ENCODE measurements around the gene MAN1C1. TPM values are rescaled to one million over a fixed set of nuclear protein-coding genes. Genes with fewer than 3 reads are reported as not detected.

The MAN1C1 gene
- total RNA-seq, 1 experiment from 2014 or later: 0.63 TPM

DNA sequence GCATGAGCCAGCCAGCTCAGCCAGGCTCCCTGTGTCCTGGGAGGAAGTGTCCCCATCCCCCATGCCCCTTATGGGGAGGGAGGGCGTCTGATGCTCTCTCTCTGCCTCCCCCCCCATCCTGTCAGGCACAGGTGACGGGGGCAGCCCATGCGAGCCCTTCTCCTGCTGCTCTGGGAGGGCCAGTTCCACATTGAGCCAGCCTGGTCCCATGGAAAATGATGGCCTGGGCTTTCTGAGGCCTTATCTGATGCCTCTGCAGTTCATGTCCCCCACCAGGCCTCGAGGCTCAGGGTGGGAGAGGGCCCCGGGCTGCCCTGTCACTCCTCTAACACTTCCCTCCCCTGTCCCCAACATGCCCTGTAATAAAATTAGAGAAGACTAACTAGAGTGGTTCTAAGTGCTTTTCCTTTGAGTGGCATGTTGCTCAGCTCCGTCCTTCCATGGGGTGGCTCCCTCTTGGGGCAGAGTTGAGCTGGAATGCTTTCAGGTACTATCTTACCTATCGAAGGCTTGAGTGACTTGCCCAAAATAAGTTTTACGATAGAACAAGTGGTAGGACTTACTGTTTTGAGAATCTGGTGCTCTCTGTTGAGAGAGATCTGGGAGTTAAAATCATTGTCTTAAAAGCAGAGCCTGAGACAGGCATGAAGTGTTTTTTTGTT, 201.4 kb downstream of the MAN1C1 start:
- DNase-seq (ENCODE audit: low read depth): no peak

DNA sequence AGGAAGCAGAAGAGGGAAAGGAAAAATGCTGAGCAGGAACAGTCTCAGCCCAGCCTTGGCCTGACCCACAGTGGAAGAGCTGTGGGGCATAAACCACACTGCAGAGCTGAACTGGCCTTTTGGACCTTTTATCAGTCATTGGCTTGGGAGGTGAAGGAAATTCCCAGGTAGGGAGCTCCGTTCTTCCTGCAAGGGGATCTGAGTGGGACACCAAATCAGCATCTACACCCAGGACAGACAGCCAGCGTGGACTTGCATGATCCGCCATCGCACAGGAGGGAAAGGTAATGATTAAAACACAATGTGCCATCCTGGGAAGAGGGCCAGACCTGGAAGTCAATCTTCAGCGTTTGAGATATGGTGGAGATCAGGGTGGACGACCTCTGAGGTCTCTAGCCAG, 202.0 kb downstream of the MAN1C1 start:
- DNase-seq (ENCODE audit: low read depth): no peak

DNA sequence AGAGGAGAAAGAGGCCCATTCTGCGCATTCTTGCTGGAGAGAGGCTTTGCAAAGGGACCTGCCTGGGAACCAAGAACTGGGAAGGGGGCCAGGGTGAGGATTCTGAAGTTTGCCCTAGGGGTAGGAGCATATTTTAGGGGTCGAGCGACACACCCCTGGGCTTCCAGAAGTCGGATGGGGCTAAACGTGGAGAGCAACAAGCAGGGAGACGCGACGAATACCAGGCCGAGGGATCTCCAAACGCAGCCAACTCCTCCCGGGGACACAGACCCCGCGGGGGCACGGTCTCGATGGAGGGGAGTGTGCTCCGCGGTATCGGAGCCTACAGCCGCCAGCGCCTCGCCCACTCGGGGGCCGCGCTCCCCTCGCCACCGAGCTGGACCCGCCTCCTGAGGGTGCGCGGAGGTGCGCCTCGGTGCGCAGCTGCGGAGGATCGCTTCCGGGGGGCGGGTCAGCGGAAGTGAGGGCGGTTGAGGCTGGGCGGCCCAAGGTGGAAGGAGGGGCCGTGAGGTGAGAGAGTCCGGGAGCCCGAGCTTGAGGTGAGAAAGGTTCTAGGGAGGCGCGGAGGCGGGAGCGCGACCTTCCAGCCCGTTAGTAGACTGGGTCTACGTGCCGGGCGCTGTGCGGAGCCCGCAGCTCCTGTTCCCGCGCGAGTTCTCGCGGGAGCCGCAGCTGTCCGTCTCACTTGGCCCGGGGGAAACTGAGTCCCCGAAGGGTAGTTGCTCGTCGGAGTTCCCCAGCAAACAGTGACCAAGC, 203.1 kb downstream of the MAN1C1 start, which contains the start of gene MTFR1L:
Gene MTFR1L (plus strand): TSS at position 464 of the 756 bp plus-strand sequence. CDS start 3,151 bp downstream, outside the sequence.
- DNase-seq (ENCODE audit: low read depth): peak; percentile 90

DNA sequence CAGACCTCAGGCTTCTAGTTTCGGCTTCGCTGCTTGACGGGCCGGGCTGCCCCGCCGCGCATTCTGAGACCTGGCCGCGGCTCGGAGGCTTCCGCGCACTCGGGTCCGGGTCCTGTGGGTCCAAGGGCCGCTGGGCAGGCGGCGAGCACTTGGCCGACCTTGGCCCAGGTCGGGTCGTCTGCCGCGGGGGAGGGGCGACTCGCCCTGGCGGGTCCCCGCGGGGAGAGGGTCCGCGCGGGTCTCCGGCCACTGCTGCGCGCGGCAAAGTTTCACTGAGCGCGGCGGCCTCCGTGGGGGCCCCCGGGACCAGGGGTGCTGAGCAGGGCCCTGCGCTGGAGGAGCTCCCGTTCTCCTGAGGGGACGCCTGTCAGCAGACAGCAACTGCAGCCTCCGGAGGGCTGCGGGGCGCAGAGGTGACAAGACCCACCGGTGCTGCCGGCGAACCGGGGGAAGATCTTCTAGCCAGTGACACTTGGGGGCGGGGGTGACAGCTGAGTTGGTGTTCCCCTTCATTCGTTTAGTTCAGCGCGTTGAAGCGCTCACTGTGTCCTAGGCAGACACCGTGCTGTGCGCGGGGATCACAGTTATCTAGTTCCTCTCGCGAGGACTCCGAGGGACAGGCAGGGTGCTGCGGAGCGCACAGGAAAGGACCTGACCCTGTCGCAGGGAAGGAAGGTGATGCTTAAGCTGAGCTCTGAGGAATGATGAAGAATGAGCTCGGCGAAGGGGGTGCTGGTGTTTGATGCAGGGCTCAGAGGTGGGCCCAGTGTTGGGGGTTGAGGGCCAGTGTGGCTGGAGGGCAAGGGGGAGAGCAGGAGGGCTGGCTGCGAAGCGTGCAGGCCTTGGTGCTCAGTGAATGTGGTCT, 203.9 kb downstream of the MAN1C1 start:
- peak; percentile 67 for DNase-seq (ENCODE audit: low read depth)

DNA sequence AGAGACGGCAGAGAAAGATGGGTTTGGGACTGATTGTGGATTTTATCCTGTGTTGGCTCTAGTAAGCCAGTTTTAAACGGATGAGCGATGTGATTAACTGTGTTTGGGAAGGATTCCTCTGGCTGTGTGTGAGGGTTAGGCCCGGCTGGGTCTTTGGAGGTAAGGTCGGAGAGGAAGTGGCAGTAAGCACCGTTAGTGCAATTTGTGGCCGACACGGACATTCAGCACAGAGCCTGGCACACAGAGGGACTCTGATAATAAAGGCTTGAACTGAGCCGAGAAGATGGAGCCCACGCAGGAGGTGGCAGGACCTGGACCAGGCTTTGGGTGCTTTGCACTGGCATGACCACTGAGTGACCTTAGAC, 204.5 kb downstream of the MAN1C1 start:
- DNase-seq (ENCODE audit: low read depth): no peak

DNA sequence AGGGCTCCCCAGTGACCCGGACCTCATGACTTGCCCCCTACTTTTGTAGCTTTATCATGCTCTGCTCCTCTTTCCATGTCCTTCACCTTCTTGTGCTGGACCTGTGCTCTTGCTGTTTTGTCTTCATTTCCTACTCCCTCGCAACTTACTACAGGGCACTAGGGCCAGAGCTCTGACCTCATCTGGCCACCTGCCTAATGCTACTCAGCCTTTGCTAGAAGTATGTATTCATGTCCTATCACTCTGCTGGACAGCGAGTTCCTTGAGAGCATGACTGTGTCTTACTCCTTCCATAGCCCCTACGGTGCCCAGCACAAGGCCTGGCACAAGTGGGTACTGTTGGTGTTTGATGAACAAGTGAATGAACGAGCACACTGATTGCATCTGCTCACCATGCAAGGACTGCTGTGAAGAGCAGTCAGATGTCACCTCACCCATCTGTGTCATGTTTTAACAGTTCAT, 205.1 kb downstream of the MAN1C1 start:
- DNase-seq (ENCODE audit: low read depth): no peak

GRCh38 chr1:25825605-25826004, 209.0 kb downstream of the MAN1C1 start:
- DNase-seq (ENCODE audit: low read depth): no peak

- DNase-seq (ENCODE audit: low read depth): no peak
Observed at GRCh38 chr1:25826571-25826970, 210.0 kb downstream of the MAN1C1 start.

DNA sequence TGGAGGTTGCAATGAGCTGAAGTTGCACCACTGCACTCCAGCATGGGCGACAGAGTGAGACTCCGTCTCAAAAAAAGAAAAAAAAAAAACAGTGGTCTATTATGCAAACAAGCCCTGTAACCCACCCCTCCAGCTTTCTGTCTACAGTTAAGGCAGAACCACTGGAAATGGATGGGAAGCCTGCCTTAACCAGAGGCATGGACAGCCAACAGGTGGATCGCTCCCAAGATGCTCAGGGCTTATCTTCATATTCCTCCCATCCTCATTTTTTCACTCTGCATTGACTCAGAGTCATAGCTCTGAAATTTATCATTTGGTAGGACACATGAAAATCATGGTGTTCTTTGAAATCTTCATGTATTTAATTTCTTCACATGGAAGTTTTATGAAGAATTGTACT, 211.9 kb downstream of the MAN1C1 start:
- DNase-seq (ENCODE audit: low read depth): no peak

DNA sequence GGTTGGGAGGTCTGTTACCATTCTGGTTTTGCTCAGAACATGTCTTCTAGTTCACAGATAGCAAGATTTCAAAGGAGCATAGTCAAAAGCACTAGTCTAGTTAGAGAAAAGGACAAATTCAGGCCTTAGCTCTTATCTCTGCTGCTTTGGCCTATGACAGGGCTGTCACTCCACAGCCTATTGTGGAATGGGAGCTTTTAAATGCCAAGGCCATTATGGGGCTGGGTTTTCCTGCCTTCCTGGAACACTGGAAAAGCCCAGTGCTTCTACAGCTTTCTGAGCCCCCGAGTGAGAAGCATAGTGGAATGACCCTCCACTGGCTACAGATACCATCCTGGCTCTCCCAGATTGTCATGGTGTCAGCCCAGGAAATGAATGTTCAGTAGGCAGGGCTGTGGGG, 212.5 kb downstream of the MAN1C1 start:
- no peak for DNase-seq (ENCODE audit: low read depth)

- DNase-seq (ENCODE audit: low read depth): no peak
Observed at GRCh38 chr1:25831569-25832196, 215.1 kb downstream of the MAN1C1 start.

DNA sequence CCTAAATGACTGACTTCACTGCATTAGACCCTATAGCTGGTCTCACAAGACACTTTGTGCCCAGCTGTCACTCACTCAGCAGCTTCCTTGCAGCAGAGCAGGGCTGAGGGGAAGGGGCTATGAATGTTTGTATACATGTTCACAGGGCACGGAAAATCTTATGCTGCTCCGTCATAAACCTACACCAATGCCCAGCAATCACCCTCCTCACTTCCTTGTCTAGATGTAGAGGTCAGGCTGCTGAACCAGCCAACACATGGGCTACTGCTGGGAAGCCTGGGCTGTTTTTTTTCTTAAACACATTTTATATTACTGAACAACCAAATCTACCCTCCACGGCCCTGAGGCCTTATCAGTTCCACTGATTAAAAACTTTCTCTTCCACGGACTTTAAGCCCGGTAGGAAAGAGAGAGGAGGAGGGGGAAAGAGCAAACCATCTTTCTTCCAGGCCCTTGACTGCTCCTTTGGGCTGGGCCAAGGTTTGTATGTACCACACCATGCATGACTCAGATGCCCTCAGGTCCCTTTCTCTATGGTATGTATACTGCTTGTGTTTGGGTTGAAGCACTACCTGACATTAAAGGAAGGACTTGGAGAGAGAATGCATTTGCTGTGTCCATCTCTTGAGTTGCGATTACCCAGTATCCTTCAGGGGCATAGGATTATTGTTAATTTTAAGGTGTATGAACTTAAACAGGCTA, 215.9 kb downstream of the MAN1C1 start:
- DNase-seq (ENCODE audit: low read depth): no peak

DNA sequence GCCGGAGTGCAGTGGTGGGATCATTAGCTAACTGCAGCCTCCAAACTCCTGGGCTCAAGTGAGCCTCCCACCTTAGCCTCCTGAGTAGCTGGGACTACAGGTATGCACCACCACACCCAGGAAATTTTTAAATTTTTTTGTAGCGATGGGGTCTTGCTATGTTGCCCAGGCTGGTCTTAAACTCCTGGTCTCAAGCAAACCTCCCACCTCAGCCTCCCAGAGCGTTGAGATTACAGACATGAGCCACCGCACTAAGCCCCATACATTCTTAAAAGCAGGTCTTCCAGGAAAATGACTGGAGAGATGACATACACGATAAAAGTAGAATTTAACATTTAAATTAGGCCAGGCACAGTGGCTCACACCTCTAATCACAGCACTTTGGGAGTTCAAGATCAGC, 216.6 kb downstream of the MAN1C1 start:
- DNase-seq (ENCODE audit: low read depth): no peak

Other genes with a start within 250 kb of the MAN1C1 start
- 0.23 and 0.65 TPM in 2 replicates for gene RHCE, start 196.0 kb upstream of the MAN1C1 start, total RNA-seq (2014; rRNA removed; shearing (Covaris generic))
- gene MACO1, start 185.9 kb upstream of the MAN1C1 start, total RNA-seq (2014; rRNA removed; shearing (Covaris generic)): 12.7 and 15.9 TPM in 2 replicates
- gene LDLRAP1, start 73.2 kb upstream of the MAN1C1 start, total RNA-seq (2014; rRNA removed; shearing (Covaris generic)): 13.6 and 16.3 TPM in 2 replicates
- gene SELENON, start 183.4 kb downstream of the MAN1C1 start, total RNA-seq (2014; rRNA removed; shearing (Covaris generic)): 12.2 and 16.9 TPM in 2 replicates
- gene MTFR1L, start 203.2 kb downstream of the MAN1C1 start, total RNA-seq (2014; rRNA removed; shearing (Covaris generic)): 30.7 and 41.7 TPM in 2 replicates
- gene AUNIP, start 242.7 kb downstream of the MAN1C1 start, total RNA-seq (2014; rRNA removed; shearing (Covaris generic)): 9.4 and 20.4 TPM in 2 replicates